ENCODE data around the gene ETHE1.

DNA sequence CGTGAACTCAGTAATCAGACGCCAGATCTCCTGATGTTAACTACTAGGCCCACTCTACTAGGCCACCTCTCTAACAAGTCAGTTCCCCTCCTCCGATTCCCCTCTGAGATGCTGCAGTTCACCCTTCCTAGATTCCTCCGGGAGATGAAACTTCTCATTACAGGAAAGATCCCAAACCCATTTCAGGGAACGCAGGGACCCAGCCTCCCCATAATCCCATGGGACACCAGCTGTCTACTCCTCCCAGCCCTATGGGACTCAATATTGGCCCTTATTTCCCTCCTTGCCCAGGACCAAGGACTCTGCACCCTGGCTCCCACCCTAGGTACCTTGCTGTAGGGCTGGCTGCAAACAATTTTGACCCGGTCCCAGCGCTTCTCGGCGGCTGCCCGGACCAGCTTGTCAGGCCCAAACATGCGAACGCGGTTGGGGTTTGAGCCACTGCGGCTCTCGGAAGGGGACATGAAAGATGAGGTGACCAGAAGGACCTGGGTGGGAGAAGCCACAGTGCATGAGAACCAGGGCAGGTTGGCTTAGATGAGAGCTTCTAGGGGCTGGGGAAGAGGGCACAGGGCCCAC, 27.4 kb upstream of the ETHE1 start:
- TF ChIP-seq, protein P1, sequence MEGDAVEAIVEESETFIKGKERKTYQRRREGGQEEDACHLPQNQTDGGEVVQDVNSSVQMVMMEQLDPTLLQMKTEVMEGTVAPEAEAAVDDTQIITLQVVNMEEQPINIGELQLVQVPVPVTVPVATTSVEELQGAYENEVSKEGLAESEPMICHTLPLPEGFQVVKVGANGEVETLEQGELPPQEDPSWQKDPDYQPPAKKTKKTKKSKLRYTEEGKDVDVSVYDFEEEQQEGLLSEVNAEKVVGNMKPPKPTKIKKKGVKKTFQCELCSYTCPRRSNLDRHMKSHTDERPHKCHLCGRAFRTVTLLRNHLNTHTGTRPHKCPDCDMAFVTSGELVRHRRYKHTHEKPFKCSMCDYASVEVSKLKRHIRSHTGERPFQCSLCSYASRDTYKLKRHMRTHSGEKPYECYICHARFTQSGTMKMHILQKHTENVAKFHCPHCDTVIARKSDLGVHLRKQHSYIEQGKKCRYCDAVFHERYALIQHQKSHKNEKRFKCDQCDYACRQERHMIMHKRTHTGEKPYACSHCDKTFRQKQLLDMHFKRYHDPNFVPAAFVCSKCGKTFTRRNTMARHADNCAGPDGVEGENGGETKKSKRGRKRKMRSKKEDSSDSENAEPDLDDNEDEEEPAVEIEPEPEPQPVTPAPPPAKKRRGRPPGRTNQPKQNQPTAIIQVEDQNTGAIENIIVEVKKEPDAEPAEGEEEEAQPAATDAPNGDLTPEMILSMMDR (IDR thresholded peaks at IDR 0.05), result no peak
- TF ChIP-seq POLR2AphosphoS5 (IDR thresholded peaks at IDR 0.05) (no peak), POLR2A (IDR thresholded peaks at IDR 0.05) (no peak)
